ENCODE data around the gene GART. TPM values are rescaled to one million over a fixed set of nuclear protein-coding genes. Genes with fewer than 3 reads are reported as not detected.

The GART gene
- total and polyA plus RNA-seq, 7 donors = 22.0 to 77.8 (median 46.3) TPM

DNA sequence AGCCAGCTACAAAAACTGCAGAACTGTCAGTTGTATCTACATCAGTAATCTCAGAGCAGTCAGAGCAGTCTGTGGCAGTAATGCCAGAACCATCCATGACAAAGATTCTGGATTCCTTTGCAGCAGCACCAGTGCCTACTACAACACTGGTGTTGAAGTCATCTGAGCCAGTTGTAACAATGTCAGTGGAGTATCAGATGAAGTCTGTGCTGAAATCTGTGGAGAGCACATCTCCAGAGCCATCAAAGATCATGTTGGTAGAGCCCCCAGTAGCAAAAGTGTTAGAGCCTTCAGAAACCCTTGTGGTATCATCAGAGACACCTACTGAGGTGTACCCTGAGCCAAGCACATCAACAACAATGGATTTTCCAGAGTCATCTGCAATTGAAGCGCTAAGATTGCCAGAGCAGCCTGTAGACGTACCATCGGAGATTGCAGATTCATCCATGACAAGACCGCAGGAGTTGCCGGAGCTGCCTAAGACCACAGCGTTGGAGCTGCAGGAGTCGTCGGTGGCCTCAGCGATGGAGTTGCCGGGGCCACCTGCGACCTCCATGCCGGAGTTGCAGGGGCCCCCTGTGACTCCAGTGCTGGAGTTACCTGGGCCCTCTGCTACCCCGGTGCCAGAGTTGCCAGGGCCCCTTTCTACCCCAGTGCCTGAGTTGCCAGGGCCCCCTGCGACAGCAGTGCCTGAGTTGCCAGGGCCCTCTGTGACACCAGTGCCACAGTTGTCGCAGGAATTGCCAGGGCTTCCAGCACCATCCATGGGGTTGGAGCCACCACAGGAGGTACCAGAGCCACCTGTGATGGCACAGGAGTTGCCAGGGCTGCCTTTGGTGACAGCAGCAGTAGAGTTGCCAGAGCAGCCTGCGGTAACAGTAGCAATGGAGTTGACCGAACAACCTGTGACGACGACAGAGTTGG is 8.2 kb upstream of the GART start:
- DNase-seq (no peak), ATAC-seq (peak in 1 of 4 donors; percentile 27)
- H3K27me3 ChIP-seq (ENCODE audit: insufficient read depth in 3 of 3, low read length in 2 of 3) = no peaks in the 10 kb centered on the region
- no peak overlapping the region for H3K4me3 ChIP-seq
- intact Hi-C loops (cut with DNase I) = no loop called here
- H3K4me1 ChIP-seq = peaks cover 12% of the 10 kb centered on the region
- H3K9me3 ChIP-seq = no peaks in the 10 kb centered on the region
- H3K36me3 ChIP-seq (ENCODE audit: insufficient read depth in 1 of 2, low read depth in 1 of 2) = peaks cover 31 to 90% of the 10 kb centered on the region in 2 donors
- WGBS, 3 donors = 94 to 96% (median 94%) methylated on average over 19 of the region's 19 CpGs
- H3K27ac ChIP-seq = no peak overlapping the region
- no peak for TF ChIP-seq CTCF (IDR thresholded peaks at IDR 0.05)

- no peak for TF ChIP-seq CTCF (IDR thresholded peaks at IDR 0.05)
- 54 to 69% (median 55%) methylated on average over 3 of the region's 3 CpGs for WGBS, 3 donors
- Histone ChIP-seq H3K4me1 (peaks cover 22% of the 10 kb centered on the region), H3K4me3 (peak overlapping the region; percentile 84), H3K27ac (peak overlapping the region; percentile 12), H3K27me3 (ENCODE audit: insufficient read depth in 3 of 3, low read length in 2 of 3) (no peaks in the 10 kb centered on the region), H3K9me3 (no peaks in the 10 kb centered on the region), H3K36me3 (ENCODE audit: insufficient read depth in 1 of 2, low read depth in 1 of 2) (peaks cover 12 to 50% of the 10 kb centered on the region in 2 donors)
- intact Hi-C loops (cut with DNase I) = no loop called here
- no peak for ATAC-seq
- DNase-seq = no peak
Measured at GRCh38 chr21:33546086-33546485, 4.2 kb upstream of the GART start.

- Histone ChIP-seq H3K9me3 (no peaks in the 10 kb centered on the region), H3K27me3 (ENCODE audit: insufficient read depth in 3 of 3, low read length in 2 of 3) (no peaks in the 10 kb centered on the region), H3K27ac (peak overlapping the region; percentile 99), H3K36me3 (ENCODE audit: insufficient read depth in 1 of 2, low read depth in 1 of 2) (peaks cover 0 to 35% of the 10 kb centered on the region in 2 donors), H3K4me3 (peak overlapping the region; percentile 84), H3K4me1 (peaks cover 31% of the 10 kb centered on the region)
- no peak for TF ChIP-seq CTCF (IDR thresholded peaks at IDR 0.05)
- no peak for DNase-seq
- ATAC-seq = no peak
- intact Hi-C loops (cut with DNase I) = loop anchor here in 1 of 2 donors (5.0 kb wide), 2 partner anchors 43 to 63 kb away; partner anchors contain the start of gene DONSON
- 7 to 17% (median 12%) methylated on average over 8 of the region's 8 CpGs for WGBS, 3 donors
Measured at GRCh38 chr21:33544451-33545195, 2.7 kb upstream of the GART start.

DNA sequence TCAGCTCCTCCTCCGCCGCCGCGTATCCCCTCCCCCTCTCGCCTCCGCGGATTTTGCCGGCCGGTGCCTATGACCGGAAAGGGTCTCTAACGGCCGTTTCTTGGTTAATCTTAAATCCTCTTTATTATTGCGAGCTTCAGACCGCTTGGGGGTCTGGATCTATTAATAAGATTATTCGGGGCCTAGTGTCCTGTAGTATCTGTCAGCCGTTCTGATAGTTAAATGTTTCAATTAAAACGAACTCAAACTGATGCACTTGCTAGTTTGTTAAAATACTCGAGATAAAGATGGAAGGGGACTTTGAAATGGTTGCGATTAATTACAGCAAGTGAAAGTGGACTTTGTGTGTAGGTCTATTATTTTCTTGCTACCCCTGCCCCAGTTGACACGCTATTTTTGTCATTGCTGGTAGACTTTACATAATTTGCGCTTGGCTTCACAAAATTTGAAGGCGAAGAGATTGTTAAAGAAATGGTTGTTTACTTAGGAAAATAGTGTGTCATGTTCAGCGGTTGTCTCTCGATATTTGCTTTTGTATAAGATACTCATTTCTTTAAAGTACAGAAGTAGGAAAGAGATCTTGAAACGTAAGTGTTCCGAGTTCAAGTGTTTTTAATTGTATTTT is 1.7 kb upstream of the GART start:
- Histone ChIP-seq H3K27me3 (ENCODE audit: insufficient read depth in 3 of 3, low read length in 2 of 3) (no peaks in the 10 kb centered on the region), H3K4me3 (peak overlapping the region; percentile 84), H3K36me3 (ENCODE audit: insufficient read depth in 1 of 2, low read depth in 1 of 2) (peaks cover 0 to 32% of the 10 kb centered on the region in 2 donors), H3K9me3 (no peaks in the 10 kb centered on the region), H3K27ac (peak overlapping the region; percentile 99), H3K4me1 (peaks cover 31% of the 10 kb centered on the region)
- peak; percentile 42 to 64 (median 44) for ATAC-seq
- TF ChIP-seq CTCF (IDR thresholded peaks at IDR 0.05) = no peak
- DNase-seq = peak; percentile 76 to 87
- 0 to 1% (median 0%) methylated on average over 26 of the region's 26 CpGs for whole genome bisulfite sequencing, 3 donors
- intact Hi-C loops (cut with DNase I) = loop anchor here in 1 of 2 donors (5.0 kb wide), 2 partner anchors 44 to 64 kb away; partner anchors contain the start of gene DONSON
